Activated CD4-positive, alpha-beta memory T cell treated with anti-CD3 and anti-CD28 coated beads for 36 hours (primary cell): ENCODE measurements around the gene BANP. TPM values are rescaled to one million over a fixed set of nuclear protein-coding genes. Genes with fewer than 3 reads are reported as not detected.
"Not testable (repeated sequence)": the region's sequence is repeated elsewhere in the genome, so short reads cannot be mapped to it uniquely, and the experiment has no call there.

Experiments
- CTCF ChIA-PET: fragments of 350-600 bp; sonication (Branson Sonifier 250); formaldehyde crosslinking; loops from one replicate; lab custom pipeline; 2021; ENCODE audit warnings: antibody characterized with exemption, inconsistent platforms; lab: Charles Lee
- POLR2A ChIA-PET: fragments of 350-600 bp; sonication (Branson Sonifier 250); formaldehyde crosslinking; loops from one replicate; lab custom pipeline; 2021; ENCODE audit warnings: antibody characterized with exemption; lab: Charles Lee
- DNase-seq: peaks from one replicate; pipeline ENCODE4 v3.0.0-alpha.2; 2020
- H3K27ac Mint-ChIP-seq: one replicate; pipeline ENCODE4 v1.8.0; 2021; ENCODE audit warnings: mixed read lengths
- H3K27me3 Mint-ChIP-seq: one replicate; pipeline ENCODE4 v1.8.0; 2021; ENCODE audit warnings: mixed read lengths
- H3K36me3 Mint-ChIP-seq: one replicate; pipeline ENCODE4 v1.8.0; 2021; ENCODE audit warnings: mixed read lengths
- H3K4me1 Mint-ChIP-seq: one replicate; pipeline ENCODE4 v1.8.0; 2021; ENCODE audit warnings: low read depth, mixed read lengths
- H3K4me3 Mint-ChIP-seq: one replicate; pipeline ENCODE4 v1.8.0; 2021; ENCODE audit warnings: mild to moderate bottlenecking, mixed read lengths
- H3K9me3 Mint-ChIP-seq: one replicate; pipeline ENCODE4 v1.8.0; 2021; ENCODE audit warnings: mixed read lengths
- intact Hi-C: fragments of 100-400 bp; cut with micrococcal nuclease; formaldehyde crosslinking; loops from one replicate; pipeline ENCODE4 v1.15.1; 2023
- total RNA-seq, 2 experiments: library from RNA; stranded (reverse); gene quantifications; one replicate each; pipeline ENCODE4 v1.2.3, GENCODE V29; 2021

BANP gene, protein sequence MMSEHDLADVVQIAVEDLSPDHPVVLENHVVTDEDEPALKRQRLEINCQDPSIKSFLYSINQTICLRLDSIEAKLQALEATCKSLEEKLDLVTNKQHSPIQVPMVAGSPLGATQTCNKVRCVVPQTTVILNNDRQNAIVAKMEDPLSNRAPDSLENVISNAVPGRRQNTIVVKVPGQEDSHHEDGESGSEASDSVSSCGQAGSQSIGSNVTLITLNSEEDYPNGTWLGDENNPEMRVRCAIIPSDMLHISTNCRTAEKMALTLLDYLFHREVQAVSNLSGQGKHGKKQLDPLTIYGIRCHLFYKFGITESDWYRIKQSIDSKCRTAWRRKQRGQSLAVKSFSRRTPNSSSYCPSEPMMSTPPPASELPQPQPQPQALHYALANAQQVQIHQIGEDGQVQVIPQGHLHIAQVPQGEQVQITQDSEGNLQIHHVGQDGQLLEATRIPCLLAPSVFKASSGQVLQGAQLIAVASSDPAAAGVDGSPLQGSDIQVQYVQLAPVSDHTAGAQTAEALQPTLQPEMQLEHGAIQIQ
- total RNA-seq: 10 to 100 TPM; 29.6 to 30.6 TPM

GRCh38 chr16:87950765-87951551 lies at the start of gene BANP:
TSS of gene BANP (plus strand) at chr16:87951434. CDS start at chr16:87975116, 23,682 bp downstream.
- H3K27ac Mint-ChIP-seq: peak within 1 kb of the TSS; percentile 100
- peaks cover 14% of the 10 kb centered on the region for H3K36me3 Mint-ChIP-seq
- peaks cover 2% of the 10 kb centered on the region for H3K27me3 Mint-ChIP-seq
- DNase-seq: peak; percentile 98
- intact Hi-C loops: loop anchor here (1.0 to 10.0 kb wide), 6 partner anchors 54 to 619 kb away; partner anchors contain the start of genes SLC7A5, ZC3H18 and ZCCHC14
- H3K4me1 Mint-ChIP-seq: peaks cover 43% of the 10 kb centered on the region
- ChIA-PET CTCF (interaction anchor here (0.6 to 1.2 kb wide), 4 partner anchors 12 to 619 kb away, joined by 3 to 5 read pairs (median 4); partner anchors contain the start of gene ZC3H18), POLR2A (interaction anchor here (0.6 to 1.8 kb wide), 11 partner anchors 10 to 906 kb away, joined by 3 to 9 read pairs (median 4); partner anchors contain the start of genes GALNS, KLHDC4, SLC7A5 and TRAPPC2L)
- H3K9me3 Mint-ChIP-seq: no peaks in the 10 kb centered on the region
- H3K4me3 Mint-ChIP-seq: peak within 1 kb of the TSS; percentile 96

GRCh38 chr16:87904963-87905362 lies 46.3 kb upstream of the BANP start:
- H3K9me3 Mint-ChIP-seq, H3K27ac Mint-ChIP-seq, DNase-seq, H3K27me3 Mint-ChIP-seq, POLR2A ChIA-PET, H3K36me3 Mint-ChIP-seq, H3K4me3 Mint-ChIP-seq: not testable (repeated sequence)
- CTCF ChIA-PET: interaction anchor here (0.9 to 2.5 kb wide), 2 partner anchors 29 to 126 kb away, joined by 4 to 12 read pairs; no protein-coding TSS in a partner anchor
- intact Hi-C loops: loop anchor here (10.0 kb wide), 1 partner anchor 50 kb away; no protein-coding TSS in a partner anchor
- peaks cover 16% of the 10 kb centered on the region for H3K4me1 Mint-ChIP-seq

DNA sequence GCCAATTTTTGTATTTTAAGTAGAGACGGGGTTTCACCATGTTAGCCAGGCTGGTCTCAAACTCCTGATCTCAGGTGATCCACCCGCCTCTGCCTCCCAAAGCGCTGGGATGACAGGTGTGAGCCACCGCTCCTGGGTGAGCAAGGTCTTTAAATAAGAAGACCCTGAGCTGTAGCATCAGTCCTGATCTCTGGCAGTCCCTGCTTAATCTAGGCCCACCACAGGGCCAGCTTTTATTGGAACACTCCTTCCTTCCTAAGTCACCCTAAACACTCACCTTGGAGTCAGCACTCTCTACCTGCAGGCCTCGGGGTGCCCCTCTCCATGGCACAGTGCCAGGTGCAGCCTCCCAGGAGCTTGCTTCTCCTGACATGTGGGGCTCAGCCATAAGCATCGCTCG lies 45.7 kb upstream of the BANP start:
- peaks cover 16% of the 10 kb centered on the region for H3K4me1 Mint-ChIP-seq
- DNase-seq, H3K9me3 Mint-ChIP-seq, POLR2A ChIA-PET, H3K27ac Mint-ChIP-seq, H3K27me3 Mint-ChIP-seq, H3K36me3 Mint-ChIP-seq, H3K4me3 Mint-ChIP-seq: not testable (repeated sequence)
- intact Hi-C loops: loop anchor here (10.0 kb wide), 1 partner anchor 51 kb away; no protein-coding TSS in a partner anchor
- CTCF ChIA-PET: interaction anchor here (0.7 to 2.5 kb wide), 5 partner anchors 9 to 127 kb away, joined by 3 to 12 read pairs (median 4); no protein-coding TSS in a partner anchor

DNA sequence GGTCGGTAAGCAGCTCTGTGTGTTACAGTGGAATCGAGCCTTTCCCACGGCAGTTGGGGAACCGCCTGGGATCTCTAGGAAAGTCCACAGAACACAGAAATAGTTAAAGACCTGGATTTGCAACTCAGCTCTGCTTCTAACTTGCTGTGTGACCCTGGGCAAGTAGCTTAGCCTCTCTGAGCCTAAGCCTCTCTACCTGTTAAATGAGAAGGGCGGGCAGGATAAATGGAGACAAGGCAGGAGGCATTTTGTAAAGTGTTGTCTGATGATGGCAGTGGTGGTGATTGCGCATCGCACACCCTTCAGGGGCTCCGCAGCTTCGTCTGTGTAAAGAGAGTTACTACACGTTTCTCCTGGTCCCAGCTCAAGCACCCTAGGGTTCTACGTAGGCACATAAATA lies 43.1 kb upstream of the BANP start:
- not testable (repeated sequence) for DNase-seq, H3K27ac Mint-ChIP-seq, H3K9me3 Mint-ChIP-seq, H3K4me3 Mint-ChIP-seq, H3K27me3 Mint-ChIP-seq, H3K36me3 Mint-ChIP-seq
- intact Hi-C loops: loop anchor here (10.0 kb wide), 1 partner anchor 53 kb away; no protein-coding TSS in a partner anchor
- ChIA-PET POLR2A (interaction anchor here (1.0 to 1.8 kb wide), 2 partner anchors 15 to 33 kb away, joined by 3 to 8 read pairs; no protein-coding TSS in a partner anchor), CTCF (interaction anchor here (1.1 to 4.0 kb wide), 9 partner anchors 8 to 129 kb away, joined by 3 to 33 read pairs (median 7); no protein-coding TSS in a partner anchor)
- peaks cover 11% of the 10 kb centered on the region for H3K4me1 Mint-ChIP-seq

DNA sequence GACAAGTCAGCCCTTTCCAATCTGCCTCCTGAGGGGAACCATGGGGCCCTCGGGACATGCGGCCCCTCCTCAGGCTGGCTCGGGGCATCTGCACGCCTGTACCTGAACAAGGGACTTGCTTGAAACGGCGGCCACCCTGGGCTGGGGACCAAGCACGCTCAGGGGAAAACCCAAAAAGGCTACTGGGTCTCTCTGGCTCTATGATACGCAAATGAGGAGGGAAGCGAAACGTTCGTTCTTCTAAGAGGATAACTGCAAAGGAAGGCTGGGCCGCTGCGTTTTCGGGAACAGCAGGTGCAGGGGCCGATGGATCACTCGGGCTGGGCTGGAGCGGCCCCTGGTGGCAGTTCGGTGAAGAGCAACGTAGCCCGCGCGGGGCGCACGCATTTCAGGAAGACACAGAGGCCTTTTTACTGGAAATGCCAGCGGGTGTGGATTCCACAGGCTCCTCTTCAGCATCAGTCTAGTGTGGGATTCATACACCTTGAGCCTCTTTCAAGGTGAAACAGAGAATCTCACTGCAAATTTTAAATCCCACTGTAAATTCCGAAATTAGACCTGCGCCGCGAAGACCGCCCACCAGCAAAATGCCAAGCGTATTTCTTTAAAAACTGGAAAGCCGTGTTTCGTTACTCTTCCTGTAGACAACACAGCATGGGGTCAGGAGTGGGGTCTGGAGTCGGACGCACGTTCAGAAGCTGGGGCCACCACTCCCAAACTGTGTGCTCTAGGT lies 41.9 kb upstream of the BANP start:
- not testable (repeated sequence) for H3K36me3 Mint-ChIP-seq, H3K4me1 Mint-ChIP-seq, H3K9me3 Mint-ChIP-seq, H3K27me3 Mint-ChIP-seq
- ChIA-PET POLR2A (interaction anchor here (0.9 to 1.8 kb wide), 3 partner anchors 16 to 130 kb away, joined by 3 to 8 read pairs (median 3); no protein-coding TSS in a partner anchor), CTCF (interaction anchor here (1.0 to 4.0 kb wide), 15 partner anchors 12 to 130 kb away, joined by 3 to 33 read pairs (median 6); no protein-coding TSS in a partner anchor)
- H3K4me3 Mint-ChIP-seq: peak overlapping the region; percentile 50
- H3K27ac Mint-ChIP-seq: peak overlapping the region; percentile 71
- intact Hi-C loops: loop anchor here (1.0 to 10.0 kb wide), 4 partner anchors 14 to 130 kb away; no protein-coding TSS in a partner anchor
- DNase-seq: peak; percentile 92

GRCh38 chr16:87911106-87911763 lies 40.0 kb upstream of the BANP start:
- CTCF ChIA-PET: interaction anchor here (1.6 to 4.0 kb wide), 2 partner anchors 16 to 36 kb away, joined by 8 to 31 read pairs; no protein-coding TSS in a partner anchor
- H3K9me3 Mint-ChIP-seq, H3K4me3 Mint-ChIP-seq, H3K27ac Mint-ChIP-seq, POLR2A ChIA-PET, H3K27me3 Mint-ChIP-seq, H3K36me3 Mint-ChIP-seq, intact Hi-C loops, DNase-seq, H3K4me1 Mint-ChIP-seq: not testable (repeated sequence)

DNA sequence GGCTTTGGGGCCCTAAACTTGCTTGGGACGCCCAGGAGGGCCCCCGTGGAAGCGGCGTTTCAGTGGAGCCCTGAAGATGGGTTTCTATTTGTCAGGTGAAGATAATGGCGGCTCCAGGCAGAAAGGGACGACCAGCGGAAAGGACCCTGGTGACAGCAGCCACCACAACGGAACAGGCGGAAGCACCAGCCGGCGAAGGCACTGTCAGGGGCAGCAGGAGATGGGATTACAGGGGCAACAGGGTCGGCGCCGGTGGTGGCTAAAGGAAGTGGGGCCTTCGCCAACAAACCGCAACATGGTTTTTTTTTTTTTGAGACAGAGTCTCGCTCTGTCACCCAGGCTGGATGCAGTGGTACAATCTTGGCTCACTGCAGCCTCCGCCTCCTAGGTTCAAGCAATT lies 38.5 kb upstream of the BANP start:
- H3K27ac Mint-ChIP-seq, POLR2A ChIA-PET, H3K9me3 Mint-ChIP-seq, H3K36me3 Mint-ChIP-seq, CTCF ChIA-PET, H3K4me3 Mint-ChIP-seq, DNase-seq, H3K27me3 Mint-ChIP-seq, intact Hi-C loops, H3K4me1 Mint-ChIP-seq: not testable (repeated sequence)

DNA sequence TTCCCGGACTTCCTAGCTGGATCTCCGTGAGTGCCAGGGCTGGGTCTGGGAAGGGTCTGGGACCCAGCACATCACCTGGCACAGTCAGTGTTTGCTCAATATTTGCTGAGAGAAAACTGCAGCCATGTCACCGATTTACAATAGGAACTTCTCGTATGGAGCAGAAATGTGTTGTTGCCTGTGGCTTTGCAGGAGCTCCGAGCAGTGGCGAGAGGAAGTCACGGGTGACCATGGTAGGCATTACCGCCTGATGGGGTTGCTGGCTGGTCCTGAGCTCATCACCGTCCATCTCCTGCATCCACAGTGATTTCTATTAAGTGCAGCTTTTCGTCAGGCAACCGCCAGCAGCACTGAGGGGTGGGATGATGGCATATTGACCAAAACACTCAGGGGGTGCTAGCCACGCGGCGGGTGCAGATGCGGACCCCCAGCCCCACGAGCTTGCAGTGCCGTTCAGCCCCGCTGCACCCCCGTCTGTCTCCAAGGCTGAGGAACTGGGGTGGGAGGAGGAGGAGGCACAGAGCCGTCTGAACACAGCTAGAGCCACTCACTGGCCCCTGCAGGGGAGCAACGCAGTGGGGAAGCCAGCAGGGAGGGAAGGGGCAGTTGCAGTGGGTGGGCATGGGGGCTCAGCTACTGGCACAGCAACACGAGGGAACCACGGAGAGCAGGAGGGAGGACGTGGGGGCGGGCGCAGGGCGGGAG lies 37.1 kb upstream of the BANP start:
- POLR2A ChIA-PET, H3K36me3 Mint-ChIP-seq, DNase-seq, intact Hi-C loops, H3K27ac Mint-ChIP-seq, H3K4me3 Mint-ChIP-seq, H3K4me1 Mint-ChIP-seq, H3K9me3 Mint-ChIP-seq: not testable (repeated sequence)
- H3K27me3 Mint-ChIP-seq: peaks cover 12% of the 10 kb centered on the region
- CTCF ChIA-PET: interaction anchor here (1.4 kb wide), 2 partner anchors 43 to 134 kb away, joined by 4 read pairs; no protein-coding TSS in a partner anchor

GRCh38 chr16:87914812-87915211 lies 36.4 kb upstream of the BANP start:
- ChIA-PET POLR2A (no interaction called here), CTCF (interaction anchor here (0.7 to 1.4 kb wide), 2 partner anchors 43 to 65 kb away, joined by 3 to 4 read pairs; no protein-coding TSS in a partner anchor)
- intact Hi-C loops: no loop called here
- no peak for DNase-seq
- no peak overlapping the region for H3K27ac Mint-ChIP-seq
- H3K27me3 Mint-ChIP-seq: peaks cover 12% of the 10 kb centered on the region
- H3K36me3 Mint-ChIP-seq: no peaks in the 10 kb centered on the region
- no peaks in the 10 kb centered on the region for H3K9me3 Mint-ChIP-seq
- no peaks in the 10 kb centered on the region for H3K4me1 Mint-ChIP-seq
- no peak overlapping the region for H3K4me3 Mint-ChIP-seq

GRCh38 chr16:87917503-87917902 lies 33.7 kb upstream of the BANP start:
- ChIA-PET POLR2A (no interaction called here), CTCF (no interaction called here)

More at GRCh38 chr16:87917503-87917902, 33.7 kb upstream of the BANP start:
- Mint-ChIP-seq H3K9me3 (no peaks in the 10 kb centered on the region), H3K4me3 (no peak overlapping the region), H3K4me1 (no peaks in the 10 kb centered on the region), H3K27me3 (peaks cover 8% of the 10 kb centered on the region), H3K36me3 (no peaks in the 10 kb centered on the region), H3K27ac (no peak overlapping the region)
- intact Hi-C loops: no loop called here
- DNase-seq: no peak
